HK-2 (cell line): Measurements from ENCODE around the gene STIM1.
"Not testable (repeated sequence)": the region's sequence is repeated elsewhere in the genome, so short reads cannot be mapped to it uniquely, and the experiment has no call there.

Experiments
- DNase-seq: peaks from one replicate; pipeline ENCODE4 v3.0.0-alpha.2; 2018; ENCODE audit not compliant: unreplicated experiment

Gene STIM1

GRCh38 chr11:3854977-3855807, at the start of gene STIM1:
Gene STIM1 (plus strand): TSS chr11:3855664. CDS start chr11:3856271, 607 bp downstream.
- peak; percentile 94 for DNase-seq

DNA sequence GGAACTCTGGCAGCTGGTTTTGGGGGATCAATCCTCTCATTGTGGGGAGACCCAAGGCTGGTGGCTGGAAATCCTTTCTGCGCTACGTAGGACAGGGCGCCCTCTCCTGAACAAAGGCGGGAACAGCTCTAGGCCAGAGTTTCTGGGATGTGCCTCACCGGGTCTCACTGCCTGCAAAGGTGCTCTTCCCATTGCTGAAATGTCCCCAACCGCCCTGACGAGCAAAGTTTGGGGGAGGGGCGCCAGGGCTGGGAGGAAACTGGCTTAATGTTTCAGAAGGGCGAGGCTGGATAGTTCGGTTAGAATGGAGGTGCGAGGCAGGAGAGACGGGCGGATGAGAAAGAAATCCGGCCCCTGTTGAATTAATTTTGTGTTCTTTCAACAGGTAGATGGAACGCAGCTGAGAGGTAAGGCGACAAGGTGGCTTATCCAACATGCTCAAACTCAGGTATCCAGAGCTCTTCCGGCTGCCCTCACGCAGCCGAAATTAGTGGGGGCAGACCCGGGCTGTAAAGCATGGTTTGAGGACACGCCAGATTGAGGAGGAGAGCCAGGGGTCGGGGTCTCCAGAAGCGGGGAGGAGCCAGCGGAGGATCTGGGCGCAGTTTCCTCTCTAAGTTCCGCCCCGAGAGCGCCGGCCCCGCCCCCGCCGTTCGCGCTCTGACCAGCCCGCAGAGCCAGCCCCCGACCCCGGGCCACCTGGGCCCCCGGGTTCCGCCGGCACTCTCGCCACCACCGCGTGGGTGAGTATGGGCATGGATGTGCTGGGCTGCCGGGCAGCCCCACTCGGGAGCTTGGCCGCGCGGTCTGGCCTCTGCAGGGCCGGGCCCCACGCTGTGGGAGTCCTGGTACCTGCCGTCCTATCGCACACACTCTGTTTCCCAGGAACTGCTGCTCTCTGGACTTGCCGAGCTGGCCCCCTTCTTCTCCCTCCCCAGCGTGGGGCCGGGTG, 47.3 kb upstream of the STIM1 start, which contains the start of gene PGAP2:
PGAP2 (plus strand) TSS at position 652 of the 952 bp plus-strand sequence. CDS start 2,700 bp downstream, outside the sequence.
- DNase-seq: peak; percentile 69

DNA sequence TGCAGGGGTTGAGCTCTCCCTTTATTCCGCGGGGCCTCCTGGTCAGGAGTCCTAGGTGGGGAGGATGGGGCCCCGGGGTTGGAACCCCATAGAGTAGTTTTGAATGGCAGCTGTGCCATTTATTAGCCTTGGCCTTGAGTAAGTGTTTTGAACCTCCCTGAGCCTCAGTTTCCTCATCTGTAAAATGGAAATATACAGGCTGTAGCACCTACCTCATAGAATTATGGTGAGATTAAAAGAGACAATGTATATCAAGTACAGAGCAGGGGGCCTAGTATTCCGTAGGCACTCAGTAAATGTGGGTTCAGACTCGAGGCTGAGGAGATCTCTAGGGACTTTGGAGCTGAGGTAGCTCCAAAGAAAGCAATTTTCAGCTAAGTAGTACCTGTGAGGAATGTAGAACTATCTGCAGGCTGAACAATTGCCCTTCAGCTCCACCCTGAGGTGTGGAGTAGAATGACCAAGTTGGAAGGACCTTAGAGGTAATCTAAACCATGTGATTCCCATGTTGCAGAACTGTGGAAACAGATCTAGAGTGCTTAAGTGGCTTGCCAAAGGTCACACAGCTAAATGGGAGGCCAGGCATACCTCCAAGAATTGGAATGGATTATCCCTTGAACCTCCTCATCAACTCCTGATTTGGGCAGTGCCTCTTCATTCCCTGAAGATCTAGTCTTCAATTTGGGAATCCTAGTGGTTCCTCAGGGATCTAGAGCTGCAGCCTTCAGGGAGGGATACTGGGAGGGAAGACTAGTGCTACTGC, 46.4 kb upstream of the STIM1 start:
- peak; percentile 27 for DNase-seq

- DNase-seq: no peak
Measured at GRCh38 chr11:3809624-3809928, 45.9 kb upstream of the STIM1 start.

GRCh38 chr11:3810446-3810845, 45.0 kb upstream of the STIM1 start:
- no peak for DNase-seq

- DNase-seq: no peak
Measured at GRCh38 chr11:3810951-3811350, 44.5 kb upstream of the STIM1 start.

DNA sequence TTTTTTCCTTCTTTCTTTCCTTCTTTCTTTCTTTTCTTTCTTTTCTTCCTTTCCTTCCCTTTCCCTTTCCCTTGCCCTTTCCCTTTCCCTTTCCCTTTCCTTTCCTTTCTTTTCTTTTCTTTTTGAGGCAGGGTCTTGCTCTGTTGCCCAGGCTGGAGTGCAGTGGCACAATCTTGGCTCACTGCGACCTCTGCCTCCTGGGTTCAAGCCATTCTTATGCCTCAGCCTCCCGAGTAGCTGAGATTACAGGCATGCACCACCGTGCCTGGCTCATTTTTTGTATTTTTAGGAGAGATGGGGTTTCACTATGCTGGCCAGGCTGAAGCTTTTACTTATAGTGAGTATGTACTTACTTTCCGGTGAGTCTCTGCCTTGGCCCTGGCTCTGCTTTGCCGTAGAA, 40.6 kb upstream of the STIM1 start:
- DNase-seq: not testable (repeated sequence)

DNA sequence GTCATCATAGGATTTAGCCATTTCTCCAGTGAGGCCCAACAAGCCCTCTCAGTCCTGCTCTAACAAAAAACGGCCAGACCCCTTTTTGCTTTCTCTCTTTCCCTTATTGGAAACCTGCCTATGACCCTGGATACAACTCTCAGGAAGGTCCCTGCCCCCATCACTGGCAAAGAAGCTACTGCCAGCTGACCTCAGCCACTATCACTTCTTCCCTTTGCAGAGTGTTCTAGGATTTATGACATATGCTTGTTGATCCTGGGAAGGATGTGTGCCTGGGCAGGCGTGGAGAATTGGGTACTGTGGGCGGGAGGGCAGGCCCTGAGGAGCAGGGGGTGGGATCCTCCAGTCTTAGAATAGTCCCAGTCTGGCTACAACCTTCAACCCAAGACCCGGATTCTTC, 39.6 kb upstream of the STIM1 start:
- DNase-seq: no peak

GRCh38 chr11:3816673-3817072, 38.8 kb upstream of the STIM1 start:
- DNase-seq: no peak

GRCh38 chr11:3817181-3817800, 38.2 kb upstream of the STIM1 start:
- no peak for DNase-seq

DNA sequence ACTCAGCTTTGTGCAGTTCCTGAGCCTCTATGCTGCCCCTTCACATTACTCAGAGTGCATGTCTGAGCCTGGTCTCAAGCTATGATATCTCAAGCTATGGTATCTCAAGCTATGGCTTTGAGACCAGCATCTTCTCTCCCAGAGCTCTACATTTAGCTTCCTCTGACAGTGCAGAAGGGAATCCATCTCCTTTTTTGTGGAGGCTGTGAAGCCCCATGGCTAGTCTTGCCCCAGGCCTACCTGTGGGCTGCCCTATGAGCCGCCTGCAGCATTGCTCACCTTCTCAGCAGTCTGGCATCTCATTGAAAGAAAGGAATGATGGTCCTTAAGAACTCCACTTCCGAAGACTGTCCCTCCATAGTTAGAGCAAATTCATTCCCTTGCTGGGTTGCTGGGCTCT, 34.5 kb upstream of the STIM1 start:
- DNase-seq: no peak

DNA sequence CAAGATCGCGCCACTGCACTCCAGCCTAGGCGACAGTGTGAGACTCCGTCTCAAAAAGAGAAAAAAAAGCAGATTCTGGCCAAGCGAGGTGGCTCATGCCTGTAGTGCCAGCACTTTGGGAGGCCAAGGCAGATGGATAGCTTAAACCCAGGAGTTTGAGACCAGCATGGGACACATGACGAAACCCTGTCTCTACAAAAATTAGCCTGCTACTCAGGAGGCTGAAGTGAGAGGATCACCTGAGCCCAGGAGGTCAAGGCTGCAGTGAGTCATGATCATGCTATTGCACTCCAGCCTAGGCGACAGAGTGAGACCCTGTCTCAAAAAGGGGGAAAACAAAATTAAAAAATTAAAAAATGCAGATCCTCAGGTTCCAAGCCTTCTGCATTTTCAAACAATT, 33.2 kb upstream of the STIM1 start:
- DNase-seq: no peak

DNA sequence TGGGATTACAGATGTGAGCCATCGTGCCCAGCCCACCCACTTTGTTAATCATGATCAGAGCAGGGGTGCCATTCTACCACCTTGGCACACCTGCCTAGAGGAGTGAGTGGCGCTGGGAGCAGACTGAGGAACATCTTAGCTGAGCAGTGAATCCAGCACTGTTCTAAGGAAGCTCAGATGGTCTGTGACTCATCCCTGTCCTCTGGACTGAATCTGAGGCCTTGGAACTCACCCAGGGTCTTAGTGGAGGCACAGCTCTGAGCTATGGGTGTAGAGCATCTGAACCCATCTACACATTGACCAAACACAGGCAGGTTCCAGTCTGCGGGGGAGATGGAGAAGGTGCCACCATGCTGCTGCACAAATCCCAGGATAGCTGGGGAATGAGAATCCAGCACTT, 32.2 kb upstream of the STIM1 start:
- no peak for DNase-seq

- DNase-seq: no peak
Measured at GRCh38 chr11:3823762-3824506, 31.5 kb upstream of the STIM1 start.

GRCh38 chr11:3824714-3825472, 30.6 kb upstream of the STIM1 start:
- DNase-seq: no peak

GRCh38 chr11:3825473-3826154, 29.9 kb upstream of the STIM1 start:
- DNase-seq: no peak

- no peak for DNase-seq
Measured at GRCh38 chr11:3826721-3827120, 28.7 kb upstream of the STIM1 start.

- no peak for DNase-seq
Measured at GRCh38 chr11:3827434-3828186, 27.9 kb upstream of the STIM1 start.

GRCh38 chr11:3830088-3830487, 25.4 kb upstream of the STIM1 start:
- no peak for DNase-seq
